DOHH2 (cell line): ENCODE results near the gene CLIC1.

Source experiments
- H3F3A ChIP-seq: fragments of 200-600 bp; sonication (generic), shearing (Covaris generic); 2 replicates; pipeline ENCODE4 v1.6.0; 2016; ENCODE audit warnings: antibody characterized with exemption, mild to moderate bottlenecking; ENCODE audit not compliant: control insufficient read depth, insufficient read depth
- H3K27ac ChIP-seq: fragments of 200-600 bp; sonication (generic); 2 replicates; pipeline ENCODE4 v1.5.1; 2014; ENCODE audit warnings: low read depth, mild to moderate bottlenecking, low read length, moderate library complexity
- H3K27me3 ChIP-seq: fragments of 200-600 bp; sonication (generic); 2 replicates; pipeline ENCODE4 v1.6.1; 2014; ENCODE audit warnings: mild to moderate bottlenecking, low read length, mixed read lengths; ENCODE audit not compliant: control insufficient read depth
- H3K36me3 ChIP-seq: fragments of 200-600 bp; sonication (generic); 2 replicates; pipeline ENCODE4 v1.6.1; 2014; ENCODE audit warnings: mild to moderate bottlenecking, low read length, moderate library complexity, mixed read lengths; ENCODE audit not compliant: control insufficient read depth
- H3K4me1 ChIP-seq: fragments of 200-600 bp; sonication (generic); 2 replicates; pipeline ENCODE4 v1.6.1; 2014; ENCODE audit warnings: mild to moderate bottlenecking, low read length, mixed read lengths; ENCODE audit not compliant: control insufficient read depth
- H3K4me2 ChIP-seq: fragments of 200-600 bp; sonication (generic); 2 replicates; pipeline ENCODE4 v1.6.0; 2014; ENCODE audit warnings: mild to moderate bottlenecking, low read length, moderate library complexity
- H3K4me3 ChIP-seq: fragments of 200-600 bp; sonication (generic); 2 replicates; pipeline ENCODE4 v1.5.1; 2014; ENCODE audit warnings: mild to moderate bottlenecking, low read length, mixed read lengths
- H3K79me2 ChIP-seq: fragments of 200-600 bp; sonication (generic); 2 replicates; pipeline ENCODE4 v1.6.1; 2014; ENCODE audit warnings: mild to moderate bottlenecking, low read length, mixed read lengths; ENCODE audit not compliant: control insufficient read depth
- H3K9me2 ChIP-seq: fragments of 200-600 bp; sonication (generic); replicated peaks from 2 replicates; pipeline ENCODE4 v1.6.1; 2014; ENCODE audit warnings: mild to moderate bottlenecking, low read length, mixed read lengths; ENCODE audit not compliant: control insufficient read depth
- H3K9me3 ChIP-seq: fragments of 200-600 bp; sonication (generic); 2 replicates; pipeline ENCODE4 v1.6.1; 2014; ENCODE audit warnings: antibody characterized with exemption, low read length, mixed read lengths; ENCODE audit not compliant: control insufficient read depth, insufficient read depth
- H4K20me1 ChIP-seq: fragments of 200-600 bp; sonication (generic); 2 replicates; pipeline ENCODE4 v1.6.0; 2014; ENCODE audit warnings: low read depth, mild to moderate bottlenecking, antibody characterized with exemption, low read length, moderate library complexity; ENCODE audit not compliant: control insufficient read depth, insufficient read depth
- CTCF ChIP-seq: fragments of 200-600 bp; sonication (generic); IDR thresholded peaks from one replicate; pipeline ENCODE4 v1.5.1; 2014; ENCODE audit warnings: antibody characterized with exemption, mild to moderate bottlenecking, low read depth, low read length; ENCODE audit not compliant: poor library complexity, severe bottlenecking
- EZH2phosphoT487 ChIP-seq: fragments of 200-600 bp; sonication (generic); IDR thresholded peaks from 2 replicates; pipeline ENCODE4 v1.6.1; 2017; ENCODE audit warnings: borderline replicate concordance, mild to moderate bottlenecking, antibody characterized with exemption, low read length, moderate library complexity, mixed read lengths

Gene CLIC1

GRCh38 chr6:31737315-31737990, 1.1 kb upstream of the CLIC1 start:
- Histone ChIP-seq H3K4me3 (peak overlapping the region; percentile 84), H3K4me2 (peak overlapping the region; percentile 93), H3K27ac (peak overlapping the region; percentile 96), H3K9me2 (no peaks in the 10 kb centered on the region), H3K27me3 (no peaks in the 10 kb centered on the region), H3K9me3 (no peaks in the 10 kb centered on the region), H3F3A (peaks cover 38% of the 10 kb centered on the region), H4K20me1 (peaks cover 8% of the 10 kb centered on the region; the same call in 1 of the 2 replicates), H3K36me3 (peaks cover 57% of the 10 kb centered on the region), H3K4me1 (peaks cover 68% of the 10 kb centered on the region), H3K79me2 (peaks cover 60% of the 10 kb centered on the region)
- no peak for TF ChIP-seq CTCF
- TF ChIP-seq EZH2phosphoT487 = no peak

DNA sequence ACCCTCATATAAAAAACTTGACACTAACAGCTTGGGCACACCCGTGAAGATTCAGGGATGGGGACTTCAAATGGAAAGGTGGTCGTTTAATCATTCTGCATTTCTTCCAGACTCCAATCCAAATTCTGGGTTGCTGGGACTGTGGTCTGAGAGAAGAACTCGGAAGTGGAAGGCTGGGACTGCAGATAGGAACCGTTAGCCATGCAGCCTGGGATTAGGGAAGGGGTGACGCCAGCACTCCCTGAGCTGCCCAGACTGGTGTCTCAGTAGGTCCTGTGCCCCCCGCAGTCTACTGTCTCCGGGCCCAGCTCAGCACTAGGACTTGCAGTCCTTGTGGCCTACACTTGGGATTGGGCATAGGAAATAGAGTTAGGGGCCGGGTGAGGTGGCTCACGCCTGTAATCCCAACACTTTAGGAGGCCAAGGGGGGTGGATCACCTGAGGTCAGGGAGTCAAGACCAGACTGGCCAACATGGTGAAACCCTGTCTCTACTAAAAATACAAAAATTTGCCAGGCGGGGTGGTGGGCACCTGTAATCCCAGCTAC, 511 bp upstream of the CLIC1 start:
- Histone ChIP-seq H3K27me3 (no peaks in the 10 kb centered on the region), H3K36me3 (peaks cover 57% of the 10 kb centered on the region), H3K27ac (peak overlapping the region; percentile 96), H3K9me2 (no peaks in the 10 kb centered on the region), H3K4me2 (peak overlapping the region; percentile 93), H3K79me2 (peaks cover 58% of the 10 kb centered on the region), H3K9me3 (no peaks in the 10 kb centered on the region), H3K4me1 (peaks cover 62% of the 10 kb centered on the region), H4K20me1 (peaks cover 8% of the 10 kb centered on the region; the same call in 1 of the 2 replicates), H3F3A (peaks cover 44% of the 10 kb centered on the region), H3K4me3 (peak overlapping the region; percentile 84)
- TF ChIP-seq CTCF (no peak), EZH2phosphoT487 (no peak)

- Histone ChIP-seq H3K36me3 (peaks cover 57% of the 10 kb centered on the region), H3K4me3 (peak overlapping the region; percentile 84), H3K79me2 (peaks cover 41% of the 10 kb centered on the region), H3K4me1 (peaks cover 54% of the 10 kb centered on the region), H3K27me3 (no peaks in the 10 kb centered on the region), H4K20me1 (peaks cover 8% of the 10 kb centered on the region; the same call in 1 of the 2 replicates), H3K4me2 (peak overlapping the region; percentile 93), H3F3A (peaks cover 53% of the 10 kb centered on the region), H3K27ac (peak overlapping the region; percentile 96), H3K9me3 (no peaks in the 10 kb centered on the region), H3K9me2 (no peaks in the 10 kb centered on the region)
- TF ChIP-seq CTCF = no peak
Measured at GRCh38 chr6:31734821-31735406, 1.4 kb downstream of the CLIC1 start.
